Measurements from ENCODE around the gene PGGHG. TPM values are rescaled to one million over a fixed set of nuclear protein-coding genes. Genes with fewer than 3 reads are reported as not detected.
"Not testable (repeated sequence)": the region's sequence is repeated elsewhere in the genome, so short reads cannot be mapped to it uniquely, and the experiment has no call there.

PGGHG gene
- total RNA-seq, 2 experiments from 2014 or later = 487 to 541 TPM

GRCh38 chr11:253886-254270 is 35.0 kb upstream of the PGGHG start:
- H3K27ac Mint-ChIP-seq = no peak overlapping the region
- no peaks in the 10 kb centered on the region for H3K9me3 Mint-ChIP-seq (ENCODE audit: insufficient read depth)
- no peak overlapping the region for H3K4me3 Mint-ChIP-seq
- ChIA-PET POLR2A (no interaction called here), CTCF (no interaction called here)
- ATAC-seq (no peak), DNase-seq (no peak)
- H3K36me3 Mint-ChIP-seq (ENCODE audit: low read depth) = peaks cover 44% of the 10 kb centered on the region
- H3K4me1 Mint-ChIP-seq (ENCODE audit: low read depth) = peaks cover 21% of the 10 kb centered on the region
- H3K27me3 Mint-ChIP-seq (ENCODE audit: low read depth) = peaks cover 3% of the 10 kb centered on the region

GRCh38 chr11:255176-255575 is 33.8 kb upstream of the PGGHG start:
- ChIA-PET CTCF (interaction anchor here (1.1 to 1.2 kb wide), 2 partner anchors 107 to 109 kb away, joined by 3 to 5 read pairs; no protein-coding TSS in a partner anchor), POLR2A (no interaction called here)
- no peak overlapping the region for H3K4me3 Mint-ChIP-seq
- ATAC-seq (no peak), DNase-seq (no peak)
- H3K27me3 Mint-ChIP-seq (ENCODE audit: low read depth) = peaks cover 3% of the 10 kb centered on the region
- H3K27ac Mint-ChIP-seq = no peak overlapping the region
- no peaks in the 10 kb centered on the region for H3K9me3 Mint-ChIP-seq (ENCODE audit: insufficient read depth)
- peaks cover 14% of the 10 kb centered on the region for H3K4me1 Mint-ChIP-seq (ENCODE audit: low read depth)
- H3K36me3 Mint-ChIP-seq (ENCODE audit: low read depth) = peaks cover 36% of the 10 kb centered on the region

GRCh38 chr11:255816-256215 is 33.1 kb upstream of the PGGHG start:
- DNase-seq = no peak
- Mint-ChIP-seq H3K9me3 (ENCODE audit: insufficient read depth) (no peaks in the 10 kb centered on the region), H3K27me3 (ENCODE audit: low read depth) (peaks cover 3% of the 10 kb centered on the region), H3K36me3 (ENCODE audit: low read depth) (peaks cover 31% of the 10 kb centered on the region), H3K27ac (no peak overlapping the region), H3K4me1 (ENCODE audit: low read depth) (peaks cover 9% of the 10 kb centered on the region), H3K4me3 (no peak overlapping the region)
- CTCF ChIA-PET = interaction anchor here (1.1 to 1.2 kb wide), 2 partner anchors 107 to 108 kb away, joined by 3 to 5 read pairs; no protein-coding TSS in a partner anchor
- POLR2A ChIA-PET = no interaction called here
- ATAC-seq = no peak

- ChIA-PET POLR2A (interaction anchor here (1.6 kb wide), 1 partner anchor 11 kb away, joined by 5 read pairs; no protein-coding TSS in a partner anchor), CTCF (interaction anchor here (1.3 to 8.1 kb wide), 2 partner anchors 7 to 9 kb away, joined by 3 to 61 read pairs; no protein-coding TSS in a partner anchor)
- no peak for ATAC-seq
- H3K27me3 Mint-ChIP-seq (ENCODE audit: low read depth) = peaks cover 3% of the 10 kb centered on the region
- H3K36me3 Mint-ChIP-seq (ENCODE audit: low read depth) = peaks cover 19% of the 10 kb centered on the region
- no peak overlapping the region for H3K27ac Mint-ChIP-seq
- no peaks in the 10 kb centered on the region for H3K9me3 Mint-ChIP-seq (ENCODE audit: insufficient read depth)
- no peak for DNase-seq
- peaks cover 2% of the 10 kb centered on the region for H3K4me1 Mint-ChIP-seq (ENCODE audit: low read depth)
- no peak overlapping the region for H3K4me3 Mint-ChIP-seq
Observed at GRCh38 chr11:256952-257737, 31.8 kb upstream of the PGGHG start.

GRCh38 chr11:257766-258493 is 31.0 kb upstream of the PGGHG start:
- H3K4me1 Mint-ChIP-seq (ENCODE audit: low read depth) = peaks cover 2% of the 10 kb centered on the region
- ChIA-PET POLR2A (interaction anchor here (1.6 kb wide), 1 partner anchor 10 kb away, joined by 5 read pairs; no protein-coding TSS in a partner anchor), CTCF (interaction anchor here (0.7 to 8.1 kb wide), 4 partner anchors 8 to 24 kb away, joined by 3 to 61 read pairs (median 3); no protein-coding TSS in a partner anchor)
- H3K27me3 Mint-ChIP-seq (ENCODE audit: low read depth) = peaks cover 3% of the 10 kb centered on the region
- no peaks in the 10 kb centered on the region for H3K9me3 Mint-ChIP-seq (ENCODE audit: insufficient read depth)
- DNase-seq (no peak), ATAC-seq (no peak)
- peaks cover 12% of the 10 kb centered on the region for H3K36me3 Mint-ChIP-seq (ENCODE audit: low read depth)
- H3K27ac Mint-ChIP-seq = no peak overlapping the region
- H3K4me3 Mint-ChIP-seq = no peak overlapping the region

GRCh38 chr11:259413-259812 is 29.5 kb upstream of the PGGHG start:
- H3K9me3 Mint-ChIP-seq (ENCODE audit: insufficient read depth) = no peaks in the 10 kb centered on the region
- no peaks in the 10 kb centered on the region for H3K36me3 Mint-ChIP-seq (ENCODE audit: low read depth)
- H3K4me3 Mint-ChIP-seq = no peak overlapping the region
- DNase-seq (no peak), ATAC-seq (no peak)
- ChIA-PET CTCF (interaction anchor here (1.3 to 8.1 kb wide), 4 partner anchors 9 to 52 kb away, joined by 3 to 61 read pairs (median 5); partner anchors contain the start of gene BET1L), POLR2A (interaction anchor here (1.2 kb wide), 1 partner anchor 12 kb away, joined by 4 read pairs; no protein-coding TSS in a partner anchor)
- peaks cover 3% of the 10 kb centered on the region for H3K27me3 Mint-ChIP-seq (ENCODE audit: low read depth)
- no peaks in the 10 kb centered on the region for H3K4me1 Mint-ChIP-seq (ENCODE audit: low read depth)
- no peak overlapping the region for H3K27ac Mint-ChIP-seq

- ChIA-PET CTCF (interaction anchor here (2.8 to 8.1 kb wide), 2 partner anchors 12 to 43 kb away, joined by 7 to 61 read pairs; no protein-coding TSS in a partner anchor), POLR2A (no interaction called here)
- H3K27ac Mint-ChIP-seq = no peak overlapping the region
- ATAC-seq (no peak), DNase-seq (no peak)
- no peak overlapping the region for H3K4me3 Mint-ChIP-seq
- H3K4me1 Mint-ChIP-seq (ENCODE audit: low read depth) = no peaks in the 10 kb centered on the region
- no peaks in the 10 kb centered on the region for H3K9me3 Mint-ChIP-seq (ENCODE audit: insufficient read depth)
- H3K36me3 Mint-ChIP-seq (ENCODE audit: low read depth) = no peaks in the 10 kb centered on the region
- H3K27me3 Mint-ChIP-seq (ENCODE audit: low read depth) = no peaks in the 10 kb centered on the region
Observed at GRCh38 chr11:261624-262023, 27.3 kb upstream of the PGGHG start.

GRCh38 chr11:266676-267439 is 22.1 kb upstream of the PGGHG start:
- ChIA-PET CTCF (interaction anchor here (1.4 to 4.5 kb wide), 9 partner anchors 9 to 182 kb away, joined by 3 to 53 read pairs (median 7); partner anchors contain the start of genes PSMD13 and PTDSS2), POLR2A (interaction anchor here (0.8 to 3.5 kb wide), 14 partner anchors 9 to 139 kb away, joined by 3 to 115 read pairs (median 7); partner anchors contain the start of genes IFITM1, NLRP6, PGGHG and PSMD13)
- Mint-ChIP-seq H3K4me1 (ENCODE audit: low read depth) (peaks cover 35% of the 10 kb centered on the region), H3K9me3 (ENCODE audit: insufficient read depth) (no peaks in the 10 kb centered on the region), H3K4me3 (peak overlapping the region; percentile 60), H3K36me3 (ENCODE audit: low read depth) (peaks cover 3% of the 10 kb centered on the region), H3K27ac (peak overlapping the region; percentile 83), H3K27me3 (ENCODE audit: low read depth) (no peaks in the 10 kb centered on the region)
- DNase-seq = peak; percentile 34
- ATAC-seq = peak; percentile 7

- ChIA-PET CTCF (interaction anchor here (0.6 to 4.5 kb wide), 11 partner anchors 14 to 182 kb away, joined by 3 to 53 read pairs (median 7); partner anchors contain the start of genes PSMD13 and PTDSS2), POLR2A (interaction anchor here (0.7 to 3.5 kb wide), 21 partner anchors 8 to 239 kb away, joined by 3 to 115 read pairs (median 6); partner anchors contain the start of genes BET1L, IFITM1, NLRP6 and PGGHG)
- H3K9me3 Mint-ChIP-seq (ENCODE audit: insufficient read depth) = no peaks in the 10 kb centered on the region
Observed at GRCh38 chr11:267491-267994, 21.4 kb upstream of the PGGHG start.

GRCh38 chr11:268716-269145 is 20.2 kb upstream of the PGGHG start:
- H3K4me3 Mint-ChIP-seq = peak overlapping the region; percentile 75
- DNase-seq (peak; percentile 85), ATAC-seq (peak; percentile 61)
- not testable (repeated sequence) for H3K9me3 Mint-ChIP-seq (ENCODE audit: insufficient read depth); H3K36me3 Mint-ChIP-seq (ENCODE audit: low read depth); H3K27me3 Mint-ChIP-seq (ENCODE audit: low read depth)
- ChIA-PET POLR2A (interaction anchor here (0.8 to 3.5 kb wide), 17 partner anchors 11 to 148 kb away, joined by 3 to 115 read pairs (median 6); partner anchors contain the start of genes BET1L, IFITM1, NLRP6 and PGGHG), CTCF (interaction anchor here (0.9 to 4.5 kb wide), 8 partner anchors 12 to 181 kb away, joined by 3 to 53 read pairs (median 8); partner anchors contain the start of gene PTDSS2)
- peak overlapping the region; percentile 92 for H3K27ac Mint-ChIP-seq
- peaks cover 35% of the 10 kb centered on the region for H3K4me1 Mint-ChIP-seq (ENCODE audit: low read depth)

More at GRCh38 chr11:267491-267994, 21.4 kb upstream of the PGGHG start:
- Mint-ChIP-seq H3K4me3 (peak overlapping the region; percentile 75), H3K27me3 (ENCODE audit: low read depth) (no peaks in the 10 kb centered on the region), H3K4me1 (ENCODE audit: low read depth) (peaks cover 35% of the 10 kb centered on the region), H3K27ac (peak overlapping the region; percentile 92), H3K36me3 (ENCODE audit: low read depth) (peaks cover 3% of the 10 kb centered on the region)
- DNase-seq (peak; percentile 81), ATAC-seq (peak; percentile 52)
